OCI-LY1 (cell line): ENCODE results near the gene RPL32.

Experiments
- CTCF ChIP-seq: fragments of 200-600 bp; sonication (generic), shearing (Covaris generic); IDR thresholded peaks from 2 replicates; pipeline ENCODE4 v1.5.1; 2017; ENCODE audit warnings: mild to moderate bottlenecking, antibody characterized with exemption, low read length, moderate library complexity, mixed read lengths
- EZH2 ChIP-seq: fragments of 200-600 bp; sonication (generic), shearing (Covaris generic); IDR thresholded peaks from 2 replicates; pipeline ENCODE4 v1.8.0; 2017; ENCODE audit warnings: borderline replicate concordance, mixed run types, mild to moderate bottlenecking, antibody characterized with exemption, low read length, moderate library complexity, mixed read lengths

- TF ChIP-seq CTCF (peak; percentile 14), EZH2 (no peak)
Measured at GRCh38 chr3:12830785-12831156, 10.6 kb downstream of the RPL32 start.
